ENCODE measurements around the gene ZNF385D. TPM values are rescaled to one million over a fixed set of nuclear protein-coding genes. Genes with fewer than 3 reads are reported as not detected.

The ZNF385D gene
- total RNA-seq, 2 experiments from 2014 or later: not detected

- ATAC-seq (no peak), DNase-seq (no peak)
- CTCF ChIA-PET: no interaction called here
- no peaks in the 10 kb centered on the region for H3K36me3 Mint-ChIP-seq (ENCODE audit: low read depth)
- POLR2A ChIA-PET: no interaction called here
- no peaks in the 10 kb centered on the region for H3K27me3 Mint-ChIP-seq
- no peak for TF ChIP-seq CTCF (IDR thresholded peaks at IDR 0.05)
- no peak overlapping the region for H3K27ac Mint-ChIP-seq
- H3K4me3 Mint-ChIP-seq: no peak overlapping the region
- H3K9me3 Mint-ChIP-seq: no peaks in the 10 kb centered on the region
- intact Hi-C loops (cut with micrococcal nuclease): no loop called here
- no peaks in the 10 kb centered on the region for H3K4me1 Mint-ChIP-seq (ENCODE audit: low read depth)
These were observed 101.5 kb downstream of the ZNF385D start for GRCh38 chr3:21649519-21649918.

- Mint-ChIP-seq H3K27ac (no peak overlapping the region), H3K9me3 (no peaks in the 10 kb centered on the region), H3K4me1 (ENCODE audit: low read depth) (no peaks in the 10 kb centered on the region), H3K4me3 (no peak overlapping the region), H3K27me3 (no peaks in the 10 kb centered on the region), H3K36me3 (ENCODE audit: low read depth) (no peaks in the 10 kb centered on the region)
- no peak for DNase-seq
- POLR2A ChIA-PET: no interaction called here
- no peak for ATAC-seq
- intact Hi-C loops (cut with micrococcal nuclease): no loop called here
- TF ChIP-seq CTCF (IDR thresholded peaks at IDR 0.05): no peak
- CTCF ChIA-PET: no interaction called here
These were observed 103.0 kb downstream of the ZNF385D start for GRCh38 chr3:21647961-21648360.

- DNase-seq: no peak
- Mint-ChIP-seq H3K36me3 (ENCODE audit: low read depth) (no peaks in the 10 kb centered on the region), H3K27me3 (no peaks in the 10 kb centered on the region), H3K9me3 (peaks cover 2% of the 10 kb centered on the region), H3K4me3 (no peak overlapping the region), H3K27ac (no peak overlapping the region), H3K4me1 (ENCODE audit: low read depth) (no peaks in the 10 kb centered on the region)
- no peak for ATAC-seq
- ChIA-PET CTCF (interaction anchor here (1.0 kb wide), 1 partner anchor 9 kb away, joined by 3 read pairs; no protein-coding TSS in a partner anchor), POLR2A (no interaction called here)
- intact Hi-C loops (cut with micrococcal nuclease): no loop called here
- no peak for TF ChIP-seq CTCF (IDR thresholded peaks at IDR 0.05)
These were observed 105.7 kb downstream of the ZNF385D start for GRCh38 chr3:21645121-21645897.

DNA sequence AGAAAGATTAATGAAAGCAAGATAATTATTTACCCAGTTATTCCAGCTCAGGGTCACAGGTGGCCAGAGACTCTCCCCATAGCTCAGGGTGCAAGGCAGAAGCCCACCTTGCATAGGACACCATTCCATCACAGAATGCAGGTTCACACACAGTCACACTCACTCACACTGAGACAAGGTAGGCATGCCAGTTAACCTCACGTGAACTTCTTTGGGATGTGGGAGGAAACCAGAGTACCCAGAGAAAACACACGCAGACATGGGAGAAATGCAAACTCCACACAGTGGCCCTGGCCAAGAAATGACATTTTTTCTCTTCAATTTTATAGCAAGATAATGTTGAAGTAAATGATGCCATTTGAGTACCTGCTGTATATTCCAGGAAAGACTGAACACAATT, 106.7 kb downstream of the ZNF385D start:
- TF ChIP-seq CTCF (IDR thresholded peaks at IDR 0.05): no peak
- POLR2A ChIA-PET: no interaction called here
- no peak for ATAC-seq
- no peak overlapping the region for H3K27ac Mint-ChIP-seq
- DNase-seq: no peak
- H3K36me3 Mint-ChIP-seq (ENCODE audit: low read depth): no peaks in the 10 kb centered on the region
- no peaks in the 10 kb centered on the region for H3K27me3 Mint-ChIP-seq
- CTCF ChIA-PET: no interaction called here
- no peaks in the 10 kb centered on the region for H3K4me1 Mint-ChIP-seq (ENCODE audit: low read depth)
- H3K4me3 Mint-ChIP-seq: no peak overlapping the region
- intact Hi-C loops (cut with micrococcal nuclease): no loop called here
- peaks cover 5% of the 10 kb centered on the region for H3K9me3 Mint-ChIP-seq

DNA sequence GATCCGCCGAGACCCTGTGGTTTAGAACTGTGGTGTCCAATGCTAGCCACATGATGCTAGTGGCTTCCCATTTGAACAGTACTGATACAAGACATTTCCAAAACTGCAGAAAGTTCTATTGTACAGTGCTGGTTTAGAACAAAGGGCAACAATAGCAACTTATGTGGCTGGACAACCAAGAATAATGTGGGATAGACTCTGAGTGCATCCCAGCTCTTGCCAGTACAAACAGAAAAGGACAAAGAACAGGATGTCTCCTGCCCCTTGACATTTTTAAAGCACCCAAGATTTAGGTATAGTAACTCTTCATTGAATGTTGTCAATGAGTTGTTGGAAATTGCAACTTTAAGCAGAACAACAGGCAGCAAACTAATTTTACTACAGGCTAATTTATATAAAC, 107.3 kb downstream of the ZNF385D start:
- POLR2A ChIA-PET: no interaction called here
- DNase-seq: no peak
- no peak overlapping the region for H3K27ac Mint-ChIP-seq
- H3K36me3 Mint-ChIP-seq (ENCODE audit: low read depth): no peaks in the 10 kb centered on the region
- no peak for TF ChIP-seq CTCF (IDR thresholded peaks at IDR 0.05)
- peaks cover 7% of the 10 kb centered on the region for H3K9me3 Mint-ChIP-seq
- no peak overlapping the region for H3K4me3 Mint-ChIP-seq
- no peaks in the 10 kb centered on the region for H3K27me3 Mint-ChIP-seq
- intact Hi-C loops (cut with micrococcal nuclease): no loop called here
- no peak for ATAC-seq
- H3K4me1 Mint-ChIP-seq (ENCODE audit: low read depth): no peaks in the 10 kb centered on the region
- CTCF ChIA-PET: no interaction called here

Data from activated CD8-positive, alpha-beta T cell treated with anti-CD3 and anti-CD28 coated beads for 36 hours (primary cell).